Activated CD8-positive, alpha-beta memory T cell treated with anti-CD3 and anti-CD28 coated beads, Interleukin-2, amount 50 U/mL, for 48 hours (primary cell): Measurements from ENCODE around the gene TAF6L.
"Not testable (repeated sequence)": the region's sequence is repeated elsewhere in the genome, so short reads cannot be mapped to it uniquely, and the experiment has no call there.

ENCODE experiments used
- DNase-seq: peaks from one replicate; pipeline ENCODE4 v3.0.0-alpha.2; 2020

The TAF6L gene

GRCh38 chr11:62771144-62772021 is at the start of gene TAF6L:
TAF6L (plus strand) TSS chr11:62771396; CDS start chr11:62775784, 4,388 bp downstream.
- peak; percentile 97 for DNase-seq

GRCh38 chr11:62721994-62722393 is 49.2 kb upstream of the TAF6L start:
- no peak for DNase-seq

- no peak for DNase-seq
Measured at GRCh38 chr11:62724171-62724570, 47.0 kb upstream of the TAF6L start.

- DNase-seq, result no peak
Measured at GRCh38 chr11:62725646-62726045, 45.5 kb upstream of the TAF6L start.

- DNase-seq, result peak; percentile 65
Measured at GRCh38 chr11:62726156-62726914, 44.9 kb upstream of the TAF6L start.

- DNase-seq, result no peak
Measured at GRCh38 chr11:62726915-62727164, 44.4 kb upstream of the TAF6L start.

GRCh38 chr11:62727165-62727871 is 43.9 kb upstream of the TAF6L start, which contains the start of gene HNRNPUL2:
HNRNPUL2 (minus strand) TSS chr11:62727457; CDS start chr11:62727156, 301 bp downstream.
- DNase-seq, result peak; percentile 99

- peak; percentile 83 for DNase-seq
Measured at GRCh38 chr11:62727872-62728170, 43.4 kb upstream of the TAF6L start.

- DNase-seq, result peak; percentile 85
Measured at GRCh38 chr11:62728171-62728988, 42.8 kb upstream of the TAF6L start, which contains the start of gene TTC9C. TTC9C (plus strand) TSS chr11:62728486; CDS start chr11:62728849, 363 bp downstream.

GRCh38 chr11:62730076-62730475 is 41.1 kb upstream of the TAF6L start:
- DNase-seq, result not testable (repeated sequence)

- no peak for DNase-seq
Measured at GRCh38 chr11:62732830-62733229, 38.4 kb upstream of the TAF6L start.

- DNase-seq, result no peak
Measured at GRCh38 chr11:62737196-62737595, 34.0 kb upstream of the TAF6L start.

- DNase-seq, result no peak
Measured at GRCh38 chr11:62747475-62748160, 23.6 kb upstream of the TAF6L start.

GRCh38 chr11:62749931-62750330 is 21.3 kb upstream of the TAF6L start:
- not testable (repeated sequence) for DNase-seq

- no peak for DNase-seq
Measured at GRCh38 chr11:62752177-62752785, 18.9 kb upstream of the TAF6L start.

GRCh38 chr11:62752994-62753735 is 18.0 kb upstream of the TAF6L start:
- no peak for DNase-seq

GRCh38 chr11:62753736-62754603 is 17.2 kb upstream of the TAF6L start, which contains the start of gene ZBTB3:
ZBTB3 (minus strand) TSS chr11:62754160; CDS start chr11:62753664, 496 bp downstream.
- DNase-seq, result peak; percentile 97

GRCh38 chr11:62755086-62755615 is 16.0 kb upstream of the TAF6L start:
- no peak for DNase-seq
